K562 (cell line): ENCODE measurements around the gene GPR157.

Source experiments
- CBX2 ChIP-seq: fragments of 200-600 bp; sonication (generic); IDR thresholded peaks from one replicate; pipeline ENCODE4 v1.6.1; 2012; ENCODE audit warnings: mild to moderate bottlenecking, low read length, inconsistent platforms; ENCODE audit not compliant: insufficient read depth, poor library complexity, severe bottlenecking
- CEBPB ChIP-seq: fragments of 450-650 bp; IDR thresholded peaks from 2 replicates; pipeline ENCODE4 v1.6.1; 2016; ENCODE audit warnings: missing genetic modification characterization, missing compliant biosample characterization
- HDAC6 ChIP-seq: IDR thresholded peaks from 2 replicates; pipeline ENCODE4 v1.6.1; 2012; ENCODE audit warnings: low read depth, mild to moderate bottlenecking, control low read depth, inconsistent platforms, low read length, moderate library complexity
- HNRNPH1 ChIP-seq: fragments of 200-400 bp; formaldehyde crosslinking; optimal IDR thresholded peaks from 2 replicates; pipeline ENCODE3; 2017; ENCODE audit warnings: low read depth, mild to moderate bottlenecking, low read length, moderate library complexity
- POLR2AphosphoS5 ChIP-seq: IDR thresholded peaks from 2 replicates; pipeline ENCODE4 v1.6.1; 2011; ENCODE audit warnings: mild to moderate bottlenecking, low read depth, low read length, moderate library complexity; ENCODE audit not compliant: control insufficient read depth, insufficient read depth
- SMAD1 ChIP-seq: fragments of 150-350 bp; IDR thresholded peaks from 2 replicates; pipeline ENCODE4 v1.6.1; 2014; ENCODE audit warnings: low read length, low read depth; ENCODE audit not compliant: partially characterized antibody
- STAT5B ChIP-seq: fragments of 250-450 bp; sonication (Bioruptor Pico); IDR thresholded peaks from 2 replicates; pipeline ENCODE4 v1.8.0; 2021; ENCODE audit warnings: mild to moderate bottlenecking, inconsistent platforms
- TAL1 ChIP-seq: fragments of 450-650 bp; IDR thresholded peaks from 2 replicates; pipeline ENCODE4 v1.6.1; 2016; ENCODE audit warnings: mild to moderate bottlenecking
- TARDBP ChIP-seq: fragments of 450-650 bp; IDR thresholded peaks from 2 replicates; pipeline ENCODE4 v1.6.1; 2016
- TF ChIP-seq, protein P1 (sequence below): sonication (generic); formaldehyde crosslinking; IDR thresholded peaks from 2 replicates; pipeline ENCODE4 v1.5.0; 2020; ENCODE audit warnings: missing genetic modification reagents
- TF ChIP-seq, protein P2 (sequence below): sonication (generic); formaldehyde crosslinking; IDR thresholded peaks from 2 replicates; pipeline ENCODE4 v1.8.0; 2023; ENCODE audit warnings: mild to moderate bottlenecking, missing genetic modification reagents

- TF ChIP-seq HDAC6 (no peak), STAT5B (CRISPR knock-in tag) (no peak), CBX2 (no peak), TAL1 (no peak), HNRNPH1 (no peak), CEBPB (tag) (no peak), POLR2AphosphoS5 (no peak), TARDBP (no peak), SMAD1 (no peak)
- TF ChIP-seq, protein P1, sequence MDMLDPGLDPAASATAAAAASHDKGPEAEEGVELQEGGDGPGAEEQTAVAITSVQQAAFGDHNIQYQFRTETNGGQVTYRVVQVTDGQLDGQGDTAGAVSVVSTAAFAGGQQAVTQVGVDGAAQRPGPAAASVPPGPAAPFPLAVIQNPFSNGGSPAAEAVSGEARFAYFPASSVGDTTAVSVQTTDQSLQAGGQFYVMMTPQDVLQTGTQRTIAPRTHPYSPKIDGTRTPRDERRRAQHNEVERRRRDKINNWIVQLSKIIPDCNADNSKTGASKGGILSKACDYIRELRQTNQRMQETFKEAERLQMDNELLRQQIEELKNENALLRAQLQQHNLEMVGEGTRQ (CRISPR knock-in tag), result no peak
- TF ChIP-seq, protein P2, sequence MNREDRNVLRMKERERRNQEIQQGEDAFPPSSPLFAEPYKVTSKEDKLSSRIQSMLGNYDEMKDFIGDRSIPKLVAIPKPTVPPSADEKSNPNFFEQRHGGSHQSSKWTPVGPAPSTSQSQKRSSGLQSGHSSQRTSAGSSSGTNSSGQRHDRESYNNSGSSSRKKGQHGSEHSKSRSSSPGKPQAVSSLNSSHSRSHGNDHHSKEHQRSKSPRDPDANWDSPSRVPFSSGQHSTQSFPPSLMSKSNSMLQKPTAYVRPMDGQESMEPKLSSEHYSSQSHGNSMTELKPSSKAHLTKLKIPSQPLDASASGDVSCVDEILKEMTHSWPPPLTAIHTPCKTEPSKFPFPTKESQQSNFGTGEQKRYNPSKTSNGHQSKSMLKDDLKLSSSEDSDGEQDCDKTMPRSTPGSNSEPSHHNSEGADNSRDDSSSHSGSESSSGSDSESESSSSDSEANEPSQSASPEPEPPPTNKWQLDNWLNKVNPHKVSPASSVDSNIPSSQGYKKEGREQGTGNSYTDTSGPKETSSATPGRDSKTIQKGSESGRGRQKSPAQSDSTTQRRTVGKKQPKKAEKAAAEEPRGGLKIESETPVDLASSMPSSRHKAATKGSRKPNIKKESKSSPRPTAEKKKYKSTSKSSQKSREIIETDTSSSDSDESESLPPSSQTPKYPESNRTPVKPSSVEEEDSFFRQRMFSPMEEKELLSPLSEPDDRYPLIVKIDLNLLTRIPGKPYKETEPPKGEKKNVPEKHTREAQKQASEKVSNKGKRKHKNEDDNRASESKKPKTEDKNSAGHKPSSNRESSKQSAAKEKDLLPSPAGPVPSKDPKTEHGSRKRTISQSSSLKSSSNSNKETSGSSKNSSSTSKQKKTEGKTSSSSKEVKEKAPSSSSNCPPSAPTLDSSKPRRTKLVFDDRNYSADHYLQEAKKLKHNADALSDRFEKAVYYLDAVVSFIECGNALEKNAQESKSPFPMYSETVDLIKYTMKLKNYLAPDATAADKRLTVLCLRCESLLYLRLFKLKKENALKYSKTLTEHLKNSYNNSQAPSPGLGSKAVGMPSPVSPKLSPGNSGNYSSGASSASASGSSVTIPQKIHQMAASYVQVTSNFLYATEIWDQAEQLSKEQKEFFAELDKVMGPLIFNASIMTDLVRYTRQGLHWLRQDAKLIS, result no peak
These were observed 29.3 kb downstream of the GPR157 start for GRCh38 chr1:9099555-9099954.
